GM12864 (cell line): ENCODE data around the gene ATG4D.

Source experiments
- DNase-seq: peaks from one replicate; pipeline ENCODE4 v3.0.0-alpha.2; 2011; ENCODE audit warnings: low read depth
- H3K4me3 ChIP-seq: 2 replicates; pipeline ENCODE4 v1.5.1; 2011; ENCODE audit warnings: mild to moderate bottlenecking, low read depth, low read length, control low read depth
- CTCF ChIP-seq: IDR thresholded peaks from 2 replicates; pipeline ENCODE4 v1.5.1; 2011; ENCODE audit warnings: low read depth, mild to moderate bottlenecking, moderate library complexity, low read length, control low read depth, inconsistent platforms; ENCODE audit errors: missing control alignments

The ATG4D gene

GRCh38 chr19:10503002-10503789 is 40.5 kb upstream of the ATG4D start, which contains the start of gene KEAP1:
TSS of gene KEAP1 (minus strand) at chr19:10503356. CDS start at chr19:10500033, 3,323 bp downstream.
- no peak for TF ChIP-seq CTCF
- peak within 1 kb of the TSS; percentile 95 for H3K4me3 ChIP-seq
- no peak for DNase-seq

- no peak for DNase-seq
- TF ChIP-seq CTCF = peak; percentile 91
- H3K4me3 ChIP-seq = no peak overlapping the region
Measured at GRCh38 chr19:10505583-10506229, 38.0 kb upstream of the ATG4D start.

GRCh38 chr19:10508036-10508435 is 35.7 kb upstream of the ATG4D start:
- H3K4me3 ChIP-seq = no peak overlapping the region
- DNase-seq = no peak
- no peak for TF ChIP-seq CTCF

- TF ChIP-seq CTCF = no peak
- H3K4me3 ChIP-seq = no peak overlapping the region
- DNase-seq = no peak
Measured at GRCh38 chr19:10508707-10509106, 35.0 kb upstream of the ATG4D start.

GRCh38 chr19:10510301-10510802 is 33.4 kb upstream of the ATG4D start:
- no peak overlapping the region for H3K4me3 ChIP-seq
- peak; percentile 88 for TF ChIP-seq CTCF
- DNase-seq = no peak

- DNase-seq = no peak
- H3K4me3 ChIP-seq = no peak overlapping the region
- no peak for TF ChIP-seq CTCF
Measured at GRCh38 chr19:10513223-10513622, 30.5 kb upstream of the ATG4D start.
